Heart left ventricle (tissue), 13 donors: ENCODE measurements around the gene ERP27.

Source experiments
- POLR2A ChIP-seq, 2 donors: fragments of 450-650 bp; IDR thresholded peaks; one replicate each; pipeline ENCODE4 v1.6.1; 2017; ENCODE audit warnings: antibody characterized with exemption in 2 of 2, mild to moderate bottlenecking in 2 of 2, moderate library complexity in 2 of 2
- TF ChIP-seq, protein P1 (sequence below), 12 donors: fragments of 200-600 bp; sonication (generic) in 4 of 12; IDR thresholded peaks; one replicate each; pipeline versions ENCODE4 v1.5.0 to v1.8.0; 2018 to 2022; ENCODE audit warnings: antibody characterized with exemption in 12 of 12, mild to moderate bottlenecking in 5 of 12
- donor health status: ischemic (EF 13 %, LVEDD 7.1; RV severe dilation, severe dysfunction).
- donor health status: DM: no; HTN: yes; CAD: no.
- donor health status: DM: no; HTN: no; CAD: no.
- donor health status: ischemic (EF 25% LVEDD 6.9; RV normal size, moderate dysfunction).
- donor health status: ischemic (EF 25% LVEDD 5.7; RV mildly dilated, moderate dysfunction).
- donor health status: ischemic (EF 35%, LVEDD 5.7; RV mildly dilated, moderate dysfunction).
- donor health status: nonischemic (EF 11% LVEDD 7.7; RV severe dilation, severe dysfunction).
- donor health status: DM: yes; HTN: yes; CAD: no.
- donor health status: PGD.
- donor health status: ischemic (EF 29% LVEDD 5.4; RV normal size, mild dysfunction).
- donor health status: nonischemic (EF 23%, LVEDD 6.1; RV moderate dilation, normal function).

DNA sequence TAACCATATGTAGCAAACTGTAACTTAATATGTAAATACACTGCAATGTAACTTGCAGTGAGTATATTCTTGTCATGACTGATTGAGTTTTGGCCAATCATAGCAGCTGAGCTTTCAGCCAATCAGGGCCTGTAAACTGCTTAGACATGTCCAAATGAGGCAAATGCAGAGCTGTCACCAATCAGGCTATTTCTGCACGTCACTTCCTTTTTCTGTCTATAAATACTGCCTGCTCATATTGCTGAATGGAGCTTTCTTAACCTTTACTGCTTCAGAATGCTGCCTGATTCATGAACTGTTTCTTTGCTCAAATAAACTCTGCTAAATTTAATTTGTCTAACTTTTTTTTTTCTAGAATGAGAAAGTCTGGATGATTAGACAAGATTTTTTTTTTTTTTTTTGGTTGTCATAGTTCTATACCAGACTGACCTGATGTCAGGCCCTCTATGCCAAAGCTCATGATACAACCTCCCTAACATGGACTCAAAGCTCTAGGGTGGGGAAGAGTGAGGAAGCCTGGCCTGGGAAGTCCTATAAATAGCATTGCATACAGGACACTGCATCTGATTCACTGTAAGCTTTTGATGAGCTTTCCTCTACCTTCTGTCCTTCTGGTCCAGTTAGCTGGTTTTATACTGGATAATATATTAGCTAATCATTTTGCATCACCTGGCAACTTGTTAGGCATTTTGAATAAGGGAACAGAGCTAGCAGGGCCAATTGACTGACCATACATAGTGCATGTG is 64.7 kb downstream of the ERP27 start:
- TF ChIP-seq, protein P1, sequence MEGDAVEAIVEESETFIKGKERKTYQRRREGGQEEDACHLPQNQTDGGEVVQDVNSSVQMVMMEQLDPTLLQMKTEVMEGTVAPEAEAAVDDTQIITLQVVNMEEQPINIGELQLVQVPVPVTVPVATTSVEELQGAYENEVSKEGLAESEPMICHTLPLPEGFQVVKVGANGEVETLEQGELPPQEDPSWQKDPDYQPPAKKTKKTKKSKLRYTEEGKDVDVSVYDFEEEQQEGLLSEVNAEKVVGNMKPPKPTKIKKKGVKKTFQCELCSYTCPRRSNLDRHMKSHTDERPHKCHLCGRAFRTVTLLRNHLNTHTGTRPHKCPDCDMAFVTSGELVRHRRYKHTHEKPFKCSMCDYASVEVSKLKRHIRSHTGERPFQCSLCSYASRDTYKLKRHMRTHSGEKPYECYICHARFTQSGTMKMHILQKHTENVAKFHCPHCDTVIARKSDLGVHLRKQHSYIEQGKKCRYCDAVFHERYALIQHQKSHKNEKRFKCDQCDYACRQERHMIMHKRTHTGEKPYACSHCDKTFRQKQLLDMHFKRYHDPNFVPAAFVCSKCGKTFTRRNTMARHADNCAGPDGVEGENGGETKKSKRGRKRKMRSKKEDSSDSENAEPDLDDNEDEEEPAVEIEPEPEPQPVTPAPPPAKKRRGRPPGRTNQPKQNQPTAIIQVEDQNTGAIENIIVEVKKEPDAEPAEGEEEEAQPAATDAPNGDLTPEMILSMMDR (IDR thresholded peaks at IDR 0.05) = no peak
- TF ChIP-seq POLR2A (IDR thresholded peaks at IDR 0.05) = no peak
